Central memory CD8-positive, alpha-beta T cell (primary cell): ENCODE results near the gene CDK10.
"Not testable (repeated sequence)": the region's sequence is repeated elsewhere in the genome, so short reads cannot be mapped to it uniquely, and the experiment has no call there.

Experiments used
- ATAC-seq: fragments of 150-1000 bp; cut with Tn5 transposase; replicated peaks from 2 replicates; pipeline ENCODE4 v1.10.0; 2022; ENCODE audit warnings: mild to moderate bottlenecking, moderate FRiP score, moderate number of reproducible peaks; ENCODE audit not compliant: poor library complexity, severe bottlenecking; ENCODE audit errors: extremely low read depth
- DNase-seq, 2 donors: peaks; one replicate each; pipeline ENCODE4 v3.0.0; 2021; ENCODE audit warnings: low spot score in 2 of 2
- H3K27ac Mint-ChIP-seq: one replicate; pipeline ENCODE4 v1.8.0; 2022; ENCODE audit warnings: low read depth, mild to moderate bottlenecking, moderate library complexity, mixed read lengths
- H3K27me3 Mint-ChIP-seq: one replicate; pipeline ENCODE4 v1.8.0; 2022; ENCODE audit warnings: mixed read lengths
- H3K36me3 Mint-ChIP-seq: one replicate; pipeline ENCODE4 v1.8.0; 2022; ENCODE audit warnings: mild to moderate bottlenecking, moderate library complexity, mixed read lengths; ENCODE audit not compliant: insufficient read depth
- H3K4me1 Mint-ChIP-seq: one replicate; pipeline ENCODE4 v1.8.0; 2022; ENCODE audit warnings: mixed read lengths
- H3K4me3 Mint-ChIP-seq: one replicate; pipeline ENCODE4 v1.8.0; 2022; ENCODE audit warnings: mild to moderate bottlenecking, moderate library complexity, mixed read lengths
- H3K9me3 Mint-ChIP-seq: one replicate; pipeline ENCODE4 v1.8.0; 2022; ENCODE audit warnings: mixed read lengths

The CDK10 gene

GRCh38 chr16:89655062-89655643, 31.3 kb upstream of the CDK10 start:
- Mint-ChIP-seq H3K9me3 (no peaks in the 10 kb centered on the region), H3K4me3 (peak overlapping the region; percentile 84), H3K36me3 (peaks cover 26% of the 10 kb centered on the region), H3K27me3 (no peaks in the 10 kb centered on the region), H3K27ac (no peak overlapping the region), H3K4me1 (peaks cover 24% of the 10 kb centered on the region)
- ATAC-seq: no peak
- DNase-seq: no peak

- Mint-ChIP-seq H3K36me3 (peaks cover 23% of the 10 kb centered on the region), H3K27ac (peak overlapping the region; percentile 89), H3K4me3 (peak overlapping the region; percentile 84), H3K9me3 (no peaks in the 10 kb centered on the region), H3K27me3 (no peaks in the 10 kb centered on the region), H3K4me1 (peaks cover 24% of the 10 kb centered on the region)
- ATAC-seq (no peak), DNase-seq (no peak)
Observed at GRCh38 chr16:89656435-89657121, 29.9 kb upstream of the CDK10 start.

GRCh38 chr16:89657442-89658220, 28.9 kb upstream of the CDK10 start, which contains the start of the genes CHMP1A and SPATA33:
Gene CHMP1A (minus strand): TSS chr16:89657708. CDS start chr16:89657588, 120 bp downstream.
Gene SPATA33 (plus strand): TSS chr16:89657836. CDS start chr16:89657912, 76 bp downstream.
- ATAC-seq (peak; percentile 91), DNase-seq (peak; percentile 90 to 91)
- Mint-ChIP-seq H3K4me3 (peak within 1 kb of the TSS; percentile 84), H3K9me3 (no peaks in the 10 kb centered on the region), H3K27ac (peak within 1 kb of the TSS; percentile 89), H3K27me3 (no peaks in the 10 kb centered on the region), H3K4me1 (peaks cover 24% of the 10 kb centered on the region), H3K36me3 (peaks cover 25% of the 10 kb centered on the region)

GRCh38 chr16:89658221-89658879, 28.1 kb upstream of the CDK10 start:
- H3K36me3 Mint-ChIP-seq: peaks cover 23% of the 10 kb centered on the region
- ATAC-seq (no peak), DNase-seq (no peak)
- H3K4me3 Mint-ChIP-seq: peak overlapping the region; percentile 84
- peaks cover 24% of the 10 kb centered on the region for H3K4me1 Mint-ChIP-seq
- H3K9me3 Mint-ChIP-seq: no peaks in the 10 kb centered on the region
- no peaks in the 10 kb centered on the region for H3K27me3 Mint-ChIP-seq
- H3K27ac Mint-ChIP-seq: peak overlapping the region; percentile 84

GRCh38 chr16:89660146-89660545, 26.3 kb upstream of the CDK10 start:
- no peak for DNase-seq
- Mint-ChIP-seq H3K9me3 (no peaks in the 10 kb centered on the region), H3K4me3 (no peak overlapping the region), H3K36me3 (peaks cover 15% of the 10 kb centered on the region), H3K27me3 (no peaks in the 10 kb centered on the region), H3K27ac (no peak overlapping the region), H3K4me1 (peaks cover 22% of the 10 kb centered on the region)
- ATAC-seq: no peak

GRCh38 chr16:89661215-89661614, 25.3 kb upstream of the CDK10 start:
- no peaks in the 10 kb centered on the region for H3K27me3 Mint-ChIP-seq
- H3K4me3 Mint-ChIP-seq: no peak overlapping the region
- ATAC-seq: no peak
- no peak overlapping the region for H3K27ac Mint-ChIP-seq
- H3K4me1 Mint-ChIP-seq: peaks cover 16% of the 10 kb centered on the region
- DNase-seq: no peak
- H3K9me3 Mint-ChIP-seq: no peaks in the 10 kb centered on the region
- peaks cover 11% of the 10 kb centered on the region for H3K36me3 Mint-ChIP-seq

GRCh38 chr16:89664238-89664637, 22.3 kb upstream of the CDK10 start:
- not testable (repeated sequence) for H3K27ac Mint-ChIP-seq, H3K4me1 Mint-ChIP-seq, H3K9me3 Mint-ChIP-seq, H3K4me3 Mint-ChIP-seq, H3K36me3 Mint-ChIP-seq, ATAC-seq, H3K27me3 Mint-ChIP-seq, DNase-seq

GRCh38 chr16:89667000-89667399, 19.5 kb upstream of the CDK10 start:
- H3K27me3 Mint-ChIP-seq, ATAC-seq, H3K36me3 Mint-ChIP-seq, H3K4me1 Mint-ChIP-seq, H3K27ac Mint-ChIP-seq, H3K9me3 Mint-ChIP-seq, DNase-seq, H3K4me3 Mint-ChIP-seq: not testable (repeated sequence)

GRCh38 chr16:89667633-89668032, 18.9 kb upstream of the CDK10 start:
- Mint-ChIP-seq H3K36me3 (no peaks in the 10 kb centered on the region), H3K27ac (no peak overlapping the region), H3K27me3 (no peaks in the 10 kb centered on the region), H3K4me3 (no peak overlapping the region), H3K4me1 (no peaks in the 10 kb centered on the region), H3K9me3 (no peaks in the 10 kb centered on the region)
- no peak for ATAC-seq
- DNase-seq: no peak

GRCh38 chr16:89668790-89669158, 17.7 kb upstream of the CDK10 start:
- Mint-ChIP-seq H3K4me1 (no peaks in the 10 kb centered on the region), H3K27ac (no peak overlapping the region), H3K4me3 (no peak overlapping the region), H3K9me3 (no peaks in the 10 kb centered on the region), H3K36me3 (no peaks in the 10 kb centered on the region), H3K27me3 (no peaks in the 10 kb centered on the region)
- ATAC-seq (no peak), DNase-seq (no peak)

GRCh38 chr16:89669755-89670154, 16.7 kb upstream of the CDK10 start:
- Mint-ChIP-seq H3K4me1 (no peaks in the 10 kb centered on the region), H3K27me3 (no peaks in the 10 kb centered on the region), H3K9me3 (no peaks in the 10 kb centered on the region), H3K27ac (no peak overlapping the region), H3K4me3 (no peak overlapping the region), H3K36me3 (peaks cover 1% of the 10 kb centered on the region)
- DNase-seq: no peak
- ATAC-seq: no peak
